SHP77 treated with DMSO at 0.1 percent for 48 hours (cell line): ENCODE data around the gene PET100.

Experiments
- DNase-seq: peaks from one replicate; lab custom pipeline; 2025; lab: John Stamatoyannopoulos, UW

PET100 gene

DNA sequence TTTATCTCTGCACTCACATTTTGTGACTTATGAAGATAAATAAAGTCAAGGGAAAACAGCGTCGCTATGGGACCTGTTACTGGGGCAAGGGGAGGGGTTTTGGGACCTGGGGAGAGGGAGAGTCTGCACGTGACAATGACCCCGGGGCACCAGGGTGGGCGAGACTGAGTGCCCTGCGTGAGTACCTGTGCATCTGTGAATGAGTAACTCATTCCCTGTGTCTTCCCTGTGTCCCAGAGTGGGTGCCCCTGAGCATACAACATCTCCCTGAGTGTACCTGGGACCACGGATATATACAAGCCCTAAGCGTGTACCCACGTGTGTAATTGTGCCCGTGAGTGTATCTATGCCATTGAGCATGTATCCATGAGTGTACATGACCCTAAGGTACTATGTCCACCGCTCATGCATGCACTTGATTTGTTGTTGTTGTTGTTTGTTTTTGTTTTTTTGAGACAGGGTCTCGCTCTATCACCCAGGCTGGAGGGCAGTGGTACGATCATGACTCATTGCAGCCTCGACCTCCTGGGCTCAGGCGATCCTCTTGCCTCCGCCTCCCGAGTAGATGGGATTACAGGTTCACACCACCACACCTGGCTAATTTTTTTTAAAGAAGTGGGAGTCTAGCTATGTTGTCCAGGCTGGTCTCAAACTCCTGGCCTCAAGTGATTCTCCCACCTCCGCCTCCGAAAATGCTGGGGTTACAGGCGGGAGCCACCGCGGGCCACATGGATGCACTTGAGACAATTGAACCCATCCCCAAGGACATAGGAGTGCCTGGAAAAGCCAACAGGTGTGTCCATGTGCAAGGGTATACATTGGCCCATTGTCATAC lies 50.4 kb downstream of the PET100 start:
- no peak for DNase-seq

- DNase-seq: peak; percentile 17
Observed at GRCh38 chr19:7680606-7681339, 51.2 kb downstream of the PET100 start, which contains the start of gene TRAPPC5. Gene TRAPPC5, plus strand, starts transcription at chr19:7680833. Its CDS starts 1,421 bp downstream, at chr19:7682254.
